HG03025 (cell line): ENCODE measurements around the gene PADI1.

Experiments
- ATAC-seq: cut with Tn5 transposase; IDR thresholded peaks from one replicate; pipeline ENCODE4 v1.9.1; 2021; ENCODE audit warnings: mild to moderate bottlenecking, moderate library complexity; ENCODE audit not compliant: unreplicated experiment, low FRiP score

The PADI1 gene

GRCh38 chr1:17181781-17182464, 23.0 kb upstream of the PADI1 start:
- no peak for ATAC-seq

- ATAC-seq = no peak
Observed at GRCh38 chr1:17183388-17184160, 21.4 kb upstream of the PADI1 start.

- no peak for ATAC-seq
Observed at GRCh38 chr1:17184161-17184665, 20.7 kb upstream of the PADI1 start.

- no peak for ATAC-seq
Observed at GRCh38 chr1:17184822-17185484, 20.0 kb upstream of the PADI1 start.

GRCh38 chr1:17185485-17185860, 19.5 kb upstream of the PADI1 start:
- ATAC-seq = no peak

GRCh38 chr1:17186216-17186909, 18.6 kb upstream of the PADI1 start:
- no peak for ATAC-seq

- ATAC-seq = no peak
Observed at GRCh38 chr1:17187051-17187450, 17.9 kb upstream of the PADI1 start.

- no peak for ATAC-seq
Observed at GRCh38 chr1:17188217-17188616, 16.7 kb upstream of the PADI1 start.

- no peak for ATAC-seq
Observed at GRCh38 chr1:17188889-17189631, 15.9 kb upstream of the PADI1 start.

GRCh38 chr1:17189632-17189990, 15.3 kb upstream of the PADI1 start:
- no peak for ATAC-seq

- no peak for ATAC-seq
Observed at GRCh38 chr1:17190010-17190995, 14.6 kb upstream of the PADI1 start.

GRCh38 chr1:17191990-17192242, 13.0 kb upstream of the PADI1 start:
- ATAC-seq = no peak

GRCh38 chr1:17192394-17193221, 12.3 kb upstream of the PADI1 start:
- ATAC-seq = no peak

- ATAC-seq = no peak
Observed at GRCh38 chr1:17193222-17194132, 11.5 kb upstream of the PADI1 start.

- no peak for ATAC-seq
Observed at GRCh38 chr1:17194133-17194475, 10.8 kb upstream of the PADI1 start.

GRCh38 chr1:17194615-17195528, 10.1 kb upstream of the PADI1 start:
- ATAC-seq = no peak

GRCh38 chr1:17195731-17196130, 9.2 kb upstream of the PADI1 start:
- ATAC-seq = no peak
